ELR (cell line): ENCODE data around the gene EYS.
"Not testable (repeated sequence)": the region's sequence is repeated elsewhere in the genome, so short reads cannot be mapped to it uniquely, and the experiment has no call there.

ENCODE experiments used
- DNase-seq: peaks from one replicate; pipeline ENCODE4 v3.0.0-alpha.2; 2015; ENCODE audit warnings: low read depth

EYS gene

GRCh38 chr6:64037427-64037826, 1669.6 kb downstream of the EYS start:
- DNase-seq = no peak

- DNase-seq = no peak
Measured at GRCh38 chr6:64034910-64035655, 1671.9 kb downstream of the EYS start.

- no peak for DNase-seq
Measured at GRCh38 chr6:64034291-64034690, 1672.7 kb downstream of the EYS start.

DNA sequence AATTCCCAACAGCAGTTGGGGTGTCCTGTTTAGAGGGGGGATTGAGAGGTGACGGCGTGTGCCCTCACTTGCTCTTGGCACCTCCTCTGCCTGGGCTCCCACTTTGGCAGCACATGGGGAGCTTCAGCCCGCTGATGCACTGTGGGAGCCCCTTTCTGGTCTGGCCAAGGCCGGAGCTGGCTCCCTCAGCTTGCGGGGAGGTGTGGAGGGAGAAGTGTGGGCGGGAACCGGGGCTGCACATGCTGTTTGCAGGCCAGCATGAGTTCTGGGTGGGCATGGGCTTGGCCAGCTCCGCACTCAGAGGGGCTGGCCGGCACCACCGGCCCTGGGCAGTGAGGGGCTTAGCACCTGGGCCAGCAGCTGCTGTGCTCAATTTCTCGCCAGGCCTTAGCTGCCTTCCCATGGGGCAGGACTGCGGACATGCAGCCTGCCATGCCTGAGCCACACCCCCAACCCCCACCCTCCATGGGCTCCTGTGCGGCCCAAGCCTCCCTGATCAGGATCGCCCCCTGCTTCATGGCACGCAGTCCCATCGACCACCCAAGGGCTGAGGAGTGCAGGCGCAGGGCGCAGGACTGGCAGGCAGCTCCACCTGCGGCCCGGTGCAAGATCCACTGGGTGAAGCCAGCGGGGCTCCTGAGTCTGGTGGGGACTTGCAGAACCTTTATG, 1675.9 kb downstream of the EYS start:
- not testable (repeated sequence) for DNase-seq

GRCh38 chr6:64023693-64024092, 1683.3 kb downstream of the EYS start:
- DNase-seq = no peak

GRCh38 chr6:64014595-64014994, 1692.4 kb downstream of the EYS start:
- DNase-seq = no peak

DNA sequence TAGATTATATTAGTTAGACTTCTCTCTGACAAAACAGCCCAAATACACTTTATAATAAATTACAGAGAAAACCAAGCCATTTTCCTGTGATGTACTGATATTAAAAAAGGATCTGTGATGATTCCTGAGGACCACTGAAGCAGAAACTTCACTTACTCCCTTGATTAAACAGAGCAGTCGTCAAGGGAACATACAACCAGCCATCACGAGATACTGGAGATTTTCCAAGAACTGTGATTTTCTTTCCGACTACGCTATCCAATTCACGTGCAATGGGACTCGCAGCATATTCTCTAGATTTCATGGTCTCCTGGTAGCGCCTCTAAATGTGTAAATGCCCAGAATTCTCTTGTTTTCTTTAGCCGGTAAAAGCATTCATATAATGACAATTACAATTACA, 1694.0 kb downstream of the EYS start:
- DNase-seq = no peak

GRCh38 chr6:64012351-64013001, 1694.5 kb downstream of the EYS start:
- peak; percentile 4 for DNase-seq

DNA sequence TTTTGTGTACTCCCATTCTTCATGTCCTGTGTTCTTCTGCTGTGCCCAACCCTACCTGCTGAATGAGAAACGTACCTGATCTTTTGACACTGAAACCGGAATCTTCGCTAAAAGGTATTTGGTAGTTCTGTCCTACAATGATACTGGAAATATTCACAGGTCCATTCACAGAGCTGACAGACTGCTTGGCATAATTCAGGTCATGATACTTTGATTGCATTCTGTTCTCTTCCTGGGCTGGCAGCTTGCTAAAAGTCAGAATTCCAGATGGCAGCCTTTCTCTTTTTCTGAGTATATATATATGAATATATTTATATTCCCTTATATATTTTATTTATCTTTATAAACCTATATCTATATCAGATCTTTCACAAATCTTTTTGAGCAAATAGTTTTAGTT, 1696.4 kb downstream of the EYS start:
- no peak for DNase-seq

GRCh38 chr6:64010010-64010409, 1697.0 kb downstream of the EYS start:
- DNase-seq = no peak

DNA sequence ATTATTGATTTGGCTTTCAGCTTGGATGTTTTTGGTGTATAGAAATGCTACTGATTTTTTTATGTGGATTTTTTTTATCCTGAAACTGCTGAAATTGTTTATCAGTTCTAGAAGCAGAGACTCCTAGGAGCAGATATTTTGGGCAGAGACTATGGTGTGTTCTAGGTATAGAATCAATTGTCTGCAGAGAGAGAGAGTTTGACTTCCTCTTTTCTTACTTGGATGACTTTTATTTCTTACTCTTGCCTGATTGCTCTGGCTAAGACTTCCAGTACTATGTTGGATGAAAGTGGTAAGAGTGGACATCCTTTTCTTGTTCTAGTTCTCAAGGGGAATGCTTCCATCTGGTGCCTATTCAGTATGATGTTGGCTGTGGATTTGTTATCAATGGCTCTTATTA, 1700.8 kb downstream of the EYS start:
- DNase-seq = no peak

DNA sequence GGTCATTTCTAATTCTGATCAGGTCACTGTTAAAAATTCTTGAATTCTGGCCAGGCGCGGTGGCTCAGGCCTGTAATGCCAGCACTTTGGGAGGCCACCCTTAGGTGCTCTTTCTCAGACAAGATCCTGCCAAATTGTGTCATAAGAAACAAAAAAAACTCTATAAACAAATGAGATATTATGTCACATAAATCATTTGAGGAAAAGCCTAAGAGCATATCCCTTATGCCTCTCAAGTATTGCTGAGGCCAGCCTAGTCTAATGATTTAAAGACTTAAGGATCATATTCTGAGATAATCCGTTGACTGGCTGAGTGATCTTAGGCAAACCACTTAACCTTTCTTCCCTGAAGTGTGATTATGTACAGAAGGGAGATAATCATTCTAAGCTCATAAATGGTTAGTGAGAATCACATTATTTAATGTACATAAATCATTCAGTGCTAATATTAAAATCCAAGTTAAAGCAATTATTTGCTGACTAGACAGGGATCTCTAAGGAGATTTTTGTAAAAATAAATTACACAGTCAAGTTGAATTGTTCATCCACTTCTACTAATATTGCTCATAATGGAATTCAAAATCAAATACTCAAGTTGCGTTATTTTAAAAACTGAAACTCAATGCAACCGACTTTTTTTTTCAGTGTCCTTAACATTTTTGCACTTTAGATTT, 1706.1 kb downstream of the EYS start:
- no peak for DNase-seq

GRCh38 chr6:63999613-64000012, 1707.4 kb downstream of the EYS start:
- no peak for DNase-seq

- DNase-seq = no peak
Measured at GRCh38 chr6:63998991-63999390, 1708.0 kb downstream of the EYS start.

GRCh38 chr6:63997734-63998133, 1709.3 kb downstream of the EYS start:
- peak; percentile 1 for DNase-seq

GRCh38 chr6:63997221-63997620, 1709.8 kb downstream of the EYS start:
- peak; percentile 16 for DNase-seq

- DNase-seq = no peak
Measured at GRCh38 chr6:63985223-63985622, 1721.8 kb downstream of the EYS start.

DNA sequence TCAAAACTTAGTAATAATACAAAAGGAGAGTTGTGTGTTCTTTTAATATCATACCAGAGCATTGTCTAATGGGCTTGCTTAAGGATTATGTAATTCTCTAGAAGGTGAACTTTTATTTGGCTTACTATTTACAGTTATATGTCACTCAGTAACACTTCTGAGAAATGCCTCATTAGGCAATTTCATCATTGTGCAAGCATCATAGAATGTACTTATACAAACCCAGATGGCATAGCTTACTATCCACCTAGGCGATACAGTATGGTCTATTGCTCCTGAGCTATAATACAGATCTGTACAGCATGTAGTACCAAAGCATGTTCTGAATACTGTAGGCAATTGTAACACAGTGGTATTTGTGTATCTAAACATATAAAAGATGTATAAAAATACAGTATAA, 1731.3 kb downstream of the EYS start:
- DNase-seq = no peak

DNA sequence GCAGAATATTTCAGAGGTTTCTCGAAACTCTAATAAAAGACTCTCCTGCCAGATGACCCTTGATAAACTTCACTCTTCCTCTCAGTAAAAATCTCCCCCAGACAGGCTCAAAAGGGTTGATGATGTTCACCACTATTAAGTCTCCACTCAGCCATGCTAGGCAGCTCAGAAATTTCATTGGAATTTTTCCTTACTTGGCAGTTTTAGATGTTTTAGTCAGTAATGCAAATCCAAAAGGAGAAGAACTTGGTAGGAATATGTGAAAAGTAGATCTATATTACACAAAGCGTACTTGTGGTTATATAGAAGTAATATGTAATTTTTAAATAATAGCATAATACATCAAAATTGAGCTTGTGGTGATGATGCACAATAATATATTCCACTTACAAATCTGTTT, 1738.4 kb downstream of the EYS start:
- no peak for DNase-seq

- DNase-seq = no peak
Measured at GRCh38 chr6:63964366-63964765, 1742.7 kb downstream of the EYS start.

DNA sequence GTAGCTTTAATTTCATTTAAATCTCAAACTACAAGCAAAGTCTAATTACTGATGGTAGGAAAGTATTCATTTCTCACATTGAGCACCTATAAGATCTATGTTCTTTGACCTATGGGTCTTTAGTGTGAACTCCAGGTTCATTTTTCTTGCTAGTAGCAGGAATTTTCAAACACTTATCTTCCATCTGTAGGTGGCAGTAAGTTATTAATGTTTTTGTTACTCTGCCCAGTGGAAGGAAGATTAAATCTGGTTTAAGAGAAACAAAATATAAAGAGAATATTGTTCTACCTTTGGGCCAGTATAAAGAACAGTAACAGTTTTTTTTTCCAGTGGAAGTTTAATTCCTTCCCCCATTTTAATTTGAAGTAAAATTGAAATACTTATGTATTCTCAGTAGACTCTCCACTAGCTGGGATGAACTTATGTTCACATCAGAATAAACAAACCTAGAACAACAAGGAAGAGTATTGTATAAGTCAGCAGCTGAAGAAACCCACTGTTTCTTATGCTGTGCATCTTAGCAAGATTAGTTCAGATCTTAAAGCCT, 1743.2 kb downstream of the EYS start:
- DNase-seq = no peak

DNA sequence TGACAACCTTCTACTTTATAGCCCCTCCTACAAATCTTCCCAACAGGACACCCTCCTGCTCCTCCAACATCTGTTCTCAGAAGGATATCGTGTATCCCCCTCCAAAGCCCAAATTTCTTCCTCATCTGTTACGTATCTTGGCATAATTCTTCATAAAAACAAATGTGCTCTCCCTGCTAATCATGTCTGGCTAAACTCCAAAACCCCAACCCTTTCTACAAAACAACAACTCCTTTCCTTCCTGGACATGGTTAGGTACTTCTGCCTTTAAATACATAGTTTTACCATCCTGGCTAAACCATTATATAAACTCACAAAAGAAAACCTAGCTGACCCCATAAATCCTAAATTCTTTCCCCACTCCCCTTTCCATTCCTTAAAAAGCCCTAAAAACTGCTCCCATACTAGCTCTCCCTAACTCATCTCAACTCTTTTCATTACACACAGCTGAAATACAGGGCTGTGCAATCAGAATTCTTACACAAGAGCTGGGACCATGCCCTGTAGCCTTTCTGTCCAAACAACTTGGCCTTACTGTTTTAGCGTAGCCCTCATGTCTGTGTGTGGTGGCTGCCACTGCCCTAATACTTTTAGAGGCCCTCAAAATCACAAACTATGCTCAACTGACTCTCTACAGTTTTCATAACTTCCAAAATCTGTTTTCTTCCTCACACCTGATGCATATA, 1753.5 kb downstream of the EYS start:
- DNase-seq = not testable (repeated sequence)
